Measurements from ENCODE around the gene CTDNEP1.

Gene CTDNEP1

GRCh38 chr17:7208027-7208571 lies 43.4 kb downstream of the CTDNEP1 start:
- Mint-ChIP-seq H3K27me3 (peaks cover 9% of the 10 kb centered on the region), H3K4me1 (peaks cover 39% of the 10 kb centered on the region), H3K4me3 (no peak overlapping the region), H3K36me3 (no peaks in the 10 kb centered on the region), H3K27ac (no peak overlapping the region), H3K9me3 (no peaks in the 10 kb centered on the region)
- no peak for ATAC-seq

GRCh38 chr17:7207120-7208001 lies 44.2 kb downstream of the CTDNEP1 start:
- Mint-ChIP-seq H3K36me3 (no peaks in the 10 kb centered on the region), H3K27ac (peak overlapping the region; percentile 79), H3K4me1 (peaks cover 39% of the 10 kb centered on the region), H3K27me3 (peaks cover 7% of the 10 kb centered on the region), H3K9me3 (no peaks in the 10 kb centered on the region), H3K4me3 (no peak overlapping the region)
- ATAC-seq: no peak

GRCh38 chr17:7205561-7205960 lies 46.0 kb downstream of the CTDNEP1 start:
- Mint-ChIP-seq H3K27me3 (no peaks in the 10 kb centered on the region), H3K4me3 (peak overlapping the region; percentile 78), H3K9me3 (no peaks in the 10 kb centered on the region), H3K4me1 (peaks cover 39% of the 10 kb centered on the region), H3K36me3 (no peaks in the 10 kb centered on the region), H3K27ac (peak overlapping the region; percentile 79)
- no peak for ATAC-seq

- Mint-ChIP-seq H3K27me3 (no peaks in the 10 kb centered on the region), H3K9me3 (no peaks in the 10 kb centered on the region), H3K4me3 (peak overlapping the region; percentile 78), H3K4me1 (peaks cover 39% of the 10 kb centered on the region), H3K36me3 (no peaks in the 10 kb centered on the region), H3K27ac (peak overlapping the region; percentile 79)
- peak; percentile 95 for ATAC-seq
Observed at GRCh38 chr17:7204828-7205461, 46.6 kb downstream of the CTDNEP1 start.

- peaks cover 39% of the 10 kb centered on the region for H3K4me1 Mint-ChIP-seq
- no peaks in the 10 kb centered on the region for H3K27me3 Mint-ChIP-seq
- H3K27ac Mint-ChIP-seq: peak overlapping the region; percentile 79
Observed at GRCh38 chr17:7204336-7204735, 47.2 kb downstream of the CTDNEP1 start.

GRCh38 chr17:7203391-7203790 lies 48.1 kb downstream of the CTDNEP1 start:
- Mint-ChIP-seq H3K4me3 (peak overlapping the region; percentile 54), H3K4me1 (peaks cover 39% of the 10 kb centered on the region), H3K9me3 (no peaks in the 10 kb centered on the region), H3K27ac (peak overlapping the region; percentile 79), H3K36me3 (no peaks in the 10 kb centered on the region), H3K27me3 (no peaks in the 10 kb centered on the region)
- no peak for ATAC-seq

More at GRCh38 chr17:7204336-7204735, 47.2 kb downstream of the CTDNEP1 start:
- Mint-ChIP-seq H3K9me3 (no peaks in the 10 kb centered on the region), H3K36me3 (no peaks in the 10 kb centered on the region), H3K4me3 (peak overlapping the region; percentile 78)
- no peak for ATAC-seq

GRCh38 chr17:7196651-7197401 lies 54.7 kb downstream of the CTDNEP1 start:
- ATAC-seq: no peak
- Mint-ChIP-seq H3K36me3 (no peaks in the 10 kb centered on the region), H3K27me3 (no peaks in the 10 kb centered on the region), H3K9me3 (no peaks in the 10 kb centered on the region), H3K4me3 (no peak overlapping the region), H3K4me1 (no peaks in the 10 kb centered on the region), H3K27ac (no peak overlapping the region)

GRCh38 chr17:7195971-7196370 lies 55.6 kb downstream of the CTDNEP1 start:
- Mint-ChIP-seq H3K4me1 (no peaks in the 10 kb centered on the region), H3K27ac (no peak overlapping the region), H3K4me3 (no peak overlapping the region), H3K27me3 (no peaks in the 10 kb centered on the region), H3K9me3 (no peaks in the 10 kb centered on the region), H3K36me3 (no peaks in the 10 kb centered on the region)
- ATAC-seq: no peak
